Measurements from ENCODE around the gene ADAMTS2. TPM values are rescaled to one million over a fixed set of nuclear protein-coding genes. Genes with fewer than 3 reads are reported as not detected.

Gene ADAMTS2
- total RNA-seq, 4 donors from 2014 or later, result 2.3 to 10.6 (median 3.0) TPM

DNA sequence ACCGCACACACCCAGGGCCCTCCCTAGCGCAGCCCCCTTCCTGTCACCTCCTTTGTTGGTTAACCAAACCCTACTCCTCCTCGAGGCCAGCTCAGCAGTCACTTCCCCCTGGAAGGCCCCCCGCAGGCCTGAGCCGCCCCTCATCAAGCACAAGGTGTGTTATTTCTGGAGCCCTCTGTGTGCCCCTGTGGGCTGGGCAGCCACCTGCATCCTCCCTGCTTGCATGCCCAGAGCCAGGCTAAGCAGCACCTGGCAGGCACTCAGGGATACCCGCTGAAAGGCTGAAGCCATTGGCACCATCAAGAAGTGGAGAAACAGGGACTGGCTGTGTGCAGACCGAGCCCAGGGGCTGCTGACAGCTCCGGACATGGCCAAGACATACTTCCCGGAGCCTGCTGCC lies 163.3 kb downstream of the ADAMTS2 start:
- no peak for DNase-seq (ENCODE audit: low spot score in 2 of 2)
- intact Hi-C loops (cut with DNase I; ENCODE audit: low total_unique reads), result no loop called here
- H3K4me3 ChIP-seq (ENCODE audit: low read depth, poor library complexity, severe bottlenecking), result no peak overlapping the region
- WGBS, 2 donors, result 48 to 57% methylated on average over 9 of the region's 9 CpGs
- TF ChIP-seq, protein P1, sequence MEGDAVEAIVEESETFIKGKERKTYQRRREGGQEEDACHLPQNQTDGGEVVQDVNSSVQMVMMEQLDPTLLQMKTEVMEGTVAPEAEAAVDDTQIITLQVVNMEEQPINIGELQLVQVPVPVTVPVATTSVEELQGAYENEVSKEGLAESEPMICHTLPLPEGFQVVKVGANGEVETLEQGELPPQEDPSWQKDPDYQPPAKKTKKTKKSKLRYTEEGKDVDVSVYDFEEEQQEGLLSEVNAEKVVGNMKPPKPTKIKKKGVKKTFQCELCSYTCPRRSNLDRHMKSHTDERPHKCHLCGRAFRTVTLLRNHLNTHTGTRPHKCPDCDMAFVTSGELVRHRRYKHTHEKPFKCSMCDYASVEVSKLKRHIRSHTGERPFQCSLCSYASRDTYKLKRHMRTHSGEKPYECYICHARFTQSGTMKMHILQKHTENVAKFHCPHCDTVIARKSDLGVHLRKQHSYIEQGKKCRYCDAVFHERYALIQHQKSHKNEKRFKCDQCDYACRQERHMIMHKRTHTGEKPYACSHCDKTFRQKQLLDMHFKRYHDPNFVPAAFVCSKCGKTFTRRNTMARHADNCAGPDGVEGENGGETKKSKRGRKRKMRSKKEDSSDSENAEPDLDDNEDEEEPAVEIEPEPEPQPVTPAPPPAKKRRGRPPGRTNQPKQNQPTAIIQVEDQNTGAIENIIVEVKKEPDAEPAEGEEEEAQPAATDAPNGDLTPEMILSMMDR (IDR thresholded peaks at IDR 0.05), result no peak
- no peak for TF ChIP-seq POLR2A (IDR thresholded peaks at IDR 0.05)

DNA sequence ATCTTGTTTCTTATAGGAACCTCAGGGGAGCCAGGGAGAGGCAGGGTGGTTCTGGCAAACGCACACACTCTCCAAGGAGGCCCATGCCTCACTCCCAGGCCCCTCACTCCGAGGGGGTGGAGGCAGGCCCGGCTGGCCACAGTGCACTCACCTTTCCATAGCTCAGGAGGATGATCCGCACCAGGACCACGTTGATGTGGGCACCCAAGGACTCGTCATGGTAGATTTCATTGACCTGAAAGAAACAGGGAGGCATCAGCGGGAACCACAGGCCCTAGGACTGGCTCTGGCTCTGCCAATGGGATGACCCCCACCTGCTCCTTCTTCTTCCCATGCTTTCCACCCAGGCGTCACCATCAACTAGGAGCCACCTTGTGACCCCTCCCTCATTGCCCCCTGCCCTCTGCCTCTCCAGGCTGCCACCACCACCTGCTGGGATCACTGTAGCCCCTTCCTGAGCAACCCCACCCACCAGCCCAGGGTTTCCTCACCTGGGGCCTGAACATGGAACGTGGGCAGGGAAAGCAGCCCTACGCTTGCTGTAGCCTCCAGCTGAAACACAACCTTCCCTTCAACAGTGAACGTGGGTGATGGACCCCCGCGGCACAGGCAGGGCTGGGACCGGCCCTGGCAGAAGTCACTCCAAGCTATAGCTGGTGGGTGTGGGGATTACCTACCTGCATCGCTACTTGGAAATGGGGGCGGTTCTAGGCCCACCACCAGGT lies 164.2 kb downstream of the ADAMTS2 start:
- H3K4me3 ChIP-seq (ENCODE audit: low read depth, poor library complexity, severe bottlenecking), result no peak overlapping the region
- no peak for DNase-seq (ENCODE audit: low spot score in 2 of 2)
- intact Hi-C loops (cut with DNase I; ENCODE audit: low total_unique reads), result no loop called here
- TF ChIP-seq POLR2A (IDR thresholded peaks at IDR 0.05), result no peak
- TF ChIP-seq, protein P1 (IDR thresholded peaks at IDR 0.05), result no peak
- WGBS, 2 donors, result 80 to 89% methylated on average over 16 of the region's 16 CpGs

DNA sequence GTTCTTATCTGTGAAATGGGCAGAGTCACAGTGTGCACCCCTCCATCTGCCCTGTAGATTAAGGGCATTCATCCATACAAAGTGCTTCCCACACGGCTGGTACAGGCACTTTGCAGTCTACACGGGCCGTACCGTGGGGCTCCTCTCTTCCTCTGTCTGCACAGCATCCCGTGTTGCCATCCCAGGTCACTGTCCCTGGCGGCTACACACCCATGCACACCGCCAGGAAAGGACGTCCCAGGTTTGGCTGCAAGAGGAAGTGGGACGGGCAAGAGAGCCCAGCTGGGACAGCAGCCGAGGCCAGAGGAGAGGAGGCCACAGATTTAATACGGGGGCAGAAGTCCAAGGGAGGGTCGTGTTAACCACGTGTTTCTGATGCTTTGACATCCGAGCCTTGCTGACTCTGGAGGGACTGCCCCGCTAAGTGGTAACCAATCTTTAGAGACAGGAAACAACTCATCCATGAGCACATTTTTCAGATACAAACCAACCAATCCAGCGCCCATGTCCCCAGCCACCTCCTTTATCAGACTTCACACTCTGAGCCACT lies 165.1 kb downstream of the ADAMTS2 start:
- no peak overlapping the region for H3K4me3 ChIP-seq (ENCODE audit: low read depth, poor library complexity, severe bottlenecking)
- intact Hi-C loops (cut with DNase I; ENCODE audit: low total_unique reads), result no loop called here
- WGBS, 2 donors, result 82 to 83% methylated on average over 16 of the region's 16 CpGs
- TF ChIP-seq, protein P1 (IDR thresholded peaks at IDR 0.05), result no peak
- no peak for TF ChIP-seq POLR2A (IDR thresholded peaks at IDR 0.05)
- DNase-seq (ENCODE audit: low spot score in 2 of 2), result no peak

DNA sequence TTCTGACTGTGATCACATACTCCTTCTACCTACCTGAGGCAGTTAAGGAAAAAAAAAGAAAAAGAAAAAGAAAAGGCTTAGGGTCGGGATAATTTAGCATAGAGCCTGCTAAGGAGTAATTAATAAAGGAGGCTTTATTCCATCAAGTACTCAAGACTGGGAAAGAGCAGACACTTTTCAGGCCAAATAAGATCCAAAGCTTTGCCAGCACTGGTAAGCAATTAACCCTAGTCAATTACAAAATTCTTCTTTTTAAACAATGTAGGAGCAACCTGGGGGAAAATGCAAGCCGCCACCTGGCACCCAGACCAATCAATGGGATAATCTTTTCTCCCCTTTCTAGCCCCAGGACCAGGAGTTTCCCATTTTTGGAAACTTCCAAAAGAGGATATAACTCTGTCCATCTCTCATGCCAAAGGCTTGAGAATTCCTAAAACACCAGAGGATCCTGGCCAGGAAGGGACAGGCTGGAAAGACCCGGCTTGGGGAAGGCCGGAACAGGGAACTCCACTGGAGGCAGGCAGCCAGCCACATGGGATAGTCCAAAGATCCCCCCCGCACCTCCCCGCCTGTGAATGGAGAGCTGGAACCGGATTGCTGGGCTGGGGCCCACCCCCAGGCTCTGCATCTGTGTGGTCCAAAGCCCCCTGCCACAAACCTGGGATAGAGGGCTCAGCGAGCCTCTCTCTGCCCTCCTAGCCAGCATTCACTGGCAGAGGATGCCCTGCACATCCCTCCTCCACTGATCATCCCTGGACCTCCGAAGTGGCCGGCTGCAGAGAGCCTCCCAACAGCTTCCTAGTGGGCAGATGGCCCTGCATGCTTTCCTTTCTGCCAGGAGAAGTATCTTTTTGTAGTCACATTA lies 167.3 kb downstream of the ADAMTS2 start:
- intact Hi-C loops (cut with DNase I; ENCODE audit: low total_unique reads), result no loop called here
- no peak overlapping the region for H3K4me3 ChIP-seq (ENCODE audit: low read depth, poor library complexity, severe bottlenecking)
- TF ChIP-seq POLR2A (IDR thresholded peaks at IDR 0.05), result no peak
- TF ChIP-seq, protein P1 (IDR thresholded peaks at IDR 0.05), result no peak
- no peak for DNase-seq (ENCODE audit: low spot score in 2 of 2)
- WGBS, 2 donors, result 65 to 70% methylated on average over 9 to 10 of the region's 10 CpGs

DNA sequence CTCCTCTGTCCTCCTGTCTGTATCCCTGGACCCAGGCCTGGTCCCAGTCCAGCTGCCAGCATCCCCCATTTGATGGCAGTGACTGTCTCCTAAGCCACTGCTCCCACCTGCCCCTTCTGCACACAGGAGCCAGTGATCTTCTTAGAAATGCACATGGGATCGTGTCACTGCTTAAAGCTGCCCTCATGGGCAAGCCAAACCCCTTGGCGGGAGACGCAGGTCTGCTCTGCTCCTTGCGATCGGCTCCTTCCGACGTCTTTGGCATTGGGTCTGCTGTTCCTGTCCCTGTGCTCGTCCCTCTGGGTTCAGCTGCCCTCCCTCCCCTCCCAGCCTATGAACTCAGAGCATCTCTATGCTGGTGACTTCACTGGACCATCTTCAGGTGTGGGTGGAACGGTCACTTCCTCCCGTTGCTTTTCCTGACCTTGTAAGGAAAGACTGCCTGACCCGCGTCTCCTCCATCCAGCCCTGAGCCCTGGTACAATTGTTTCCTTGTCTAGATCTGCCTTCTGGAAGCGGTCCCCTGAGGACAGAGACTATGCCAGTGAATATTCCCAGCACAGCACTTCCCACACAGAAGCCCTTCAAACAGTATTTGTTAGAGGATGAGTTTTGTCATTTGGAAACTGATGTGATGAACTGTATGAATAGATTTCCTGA lies 168.6 kb downstream of the ADAMTS2 start:
- DNase-seq (ENCODE audit: low spot score in 2 of 2), result no peak
- 73 to 85% methylated on average over 13 of the region's 13 CpGs for WGBS, 2 donors
- no peak overlapping the region for H3K4me3 ChIP-seq (ENCODE audit: low read depth, poor library complexity, severe bottlenecking)
- TF ChIP-seq POLR2A (IDR thresholded peaks at IDR 0.05), result no peak
- TF ChIP-seq, protein P1 (IDR thresholded peaks at IDR 0.05), result no peak
- intact Hi-C loops (cut with DNase I; ENCODE audit: low total_unique reads), result no loop called here

Measured in lower leg skin (tissue), 4 donors.